Stimulated activated naive CD8-positive, alpha-beta T cell treated with anti-CD3 and anti-CD28 coated beads, Interleukin-15, Interleukin-2, amounts not matched to agents 100 U/mL and 50 U/mL, for 24 hours (primary cell): ENCODE results near the gene MPL.

Source experiments
- ATAC-seq: fragments of 150-1000 bp; cut with Tn5 transposase; one replicate; pipeline ENCODE4 v1.10.0; 2021
- DNase-seq: peaks from one replicate; pipeline ENCODE4 v3.0.0; 2021

Gene MPL

DNA sequence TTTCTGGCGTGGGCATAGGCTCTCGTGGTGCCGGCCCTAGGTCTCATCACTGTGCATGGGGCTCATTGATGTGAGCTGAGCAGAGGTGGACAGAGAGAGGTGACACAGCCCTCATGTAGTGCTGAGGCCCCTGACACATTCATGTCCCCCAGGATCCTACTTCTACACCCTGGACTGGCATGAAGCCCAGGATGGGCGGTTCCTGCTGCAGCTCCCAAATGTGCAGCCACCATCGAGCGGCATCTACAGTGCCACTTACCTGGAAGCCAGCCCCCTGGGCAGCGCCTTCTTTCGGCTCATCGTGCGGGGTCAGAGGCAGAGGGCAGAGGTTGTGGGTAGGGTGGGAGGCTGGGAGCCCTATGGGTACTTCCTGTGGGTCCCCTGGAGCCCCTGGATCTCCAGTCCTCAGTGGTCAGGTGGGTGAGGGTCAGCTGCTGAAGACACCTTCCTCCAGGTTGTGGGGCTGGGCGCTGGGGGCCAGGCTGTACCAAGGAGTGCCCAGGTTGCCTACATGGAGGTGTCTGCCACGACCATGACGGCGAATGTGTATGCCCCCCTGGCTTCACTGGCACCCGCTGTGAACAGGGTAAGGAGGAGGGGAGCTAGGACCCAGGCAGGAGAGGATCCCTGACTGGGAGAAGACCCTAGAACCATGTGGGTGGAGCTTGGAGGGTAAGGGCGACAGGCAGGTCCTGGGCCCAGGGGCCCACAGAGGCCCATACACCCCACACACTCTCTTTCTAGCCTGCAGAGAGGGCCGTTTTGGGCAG lies 30.7 kb upstream of the MPL start:
- no peak for ATAC-seq
- no peak for DNase-seq

DNA sequence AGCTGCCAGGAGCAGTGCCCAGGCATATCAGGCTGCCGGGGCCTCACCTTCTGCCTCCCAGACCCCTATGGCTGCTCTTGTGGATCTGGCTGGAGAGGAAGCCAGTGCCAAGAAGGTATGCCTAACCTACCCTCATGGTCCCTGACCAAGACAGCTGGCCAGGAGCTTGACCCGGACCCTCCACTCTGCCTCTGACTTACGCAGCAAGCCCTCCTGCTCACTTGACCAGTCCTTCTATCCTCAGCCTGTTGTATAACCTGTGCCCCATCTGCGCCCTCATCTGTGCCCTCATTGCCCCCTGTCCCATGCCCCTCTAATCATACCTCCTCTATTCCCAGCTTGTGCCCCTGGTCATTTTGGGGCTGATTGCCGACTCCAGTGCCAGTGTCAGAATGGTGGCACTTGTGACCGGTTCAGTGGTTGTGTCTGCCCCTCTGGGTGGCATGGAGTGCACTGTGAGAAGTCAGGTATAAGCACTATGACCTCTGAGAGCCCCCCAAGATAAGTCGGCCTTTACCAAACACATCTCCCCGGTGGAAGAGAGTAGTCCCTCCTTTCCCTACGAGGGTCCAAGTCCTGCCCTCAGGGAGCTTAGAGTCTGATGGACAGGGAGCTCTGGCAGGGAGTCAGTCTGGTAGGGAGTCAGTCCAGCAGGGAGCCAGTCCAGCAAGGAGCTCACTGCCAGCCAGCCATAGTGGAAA lies 30.0 kb upstream of the MPL start:
- ATAC-seq (no peak), DNase-seq (no peak)

DNA sequence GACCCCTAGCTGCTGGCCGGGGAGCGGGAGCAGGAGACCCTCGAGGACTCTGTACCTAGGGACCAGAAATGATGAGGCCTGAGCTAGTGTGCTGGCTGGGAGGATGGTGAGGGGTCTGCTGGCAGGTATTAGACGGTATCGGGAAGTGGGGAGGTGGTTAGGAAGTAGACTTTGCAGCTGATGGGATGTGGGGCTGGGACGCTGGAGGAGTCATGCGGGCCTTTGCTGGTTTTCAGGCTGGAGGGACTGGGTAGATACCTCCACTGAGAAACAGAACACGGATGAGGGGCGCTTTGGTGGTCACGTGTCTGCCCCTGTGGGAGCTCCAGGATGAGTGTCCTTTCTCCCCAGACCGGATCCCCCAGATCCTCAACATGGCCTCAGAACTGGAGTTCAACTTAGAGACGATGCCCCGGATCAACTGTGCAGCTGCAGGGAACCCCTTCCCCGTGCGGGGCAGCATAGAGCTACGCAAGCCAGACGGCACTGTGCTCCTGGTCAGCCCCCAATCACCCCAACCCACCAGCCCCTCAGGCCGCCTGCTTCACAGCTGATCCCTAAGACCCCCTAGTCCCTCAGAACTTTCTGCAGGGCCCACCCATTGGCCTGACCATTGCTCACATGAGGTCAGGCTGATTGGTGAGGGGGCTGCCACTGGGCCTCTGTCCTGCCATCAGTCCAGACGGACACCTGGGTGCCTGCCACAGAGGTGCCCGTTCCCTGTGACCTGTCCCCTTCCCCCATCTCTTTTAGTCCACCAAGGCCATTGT lies 28.8 kb upstream of the MPL start:
- no peak for DNase-seq
- ATAC-seq, result no peak

DNA sequence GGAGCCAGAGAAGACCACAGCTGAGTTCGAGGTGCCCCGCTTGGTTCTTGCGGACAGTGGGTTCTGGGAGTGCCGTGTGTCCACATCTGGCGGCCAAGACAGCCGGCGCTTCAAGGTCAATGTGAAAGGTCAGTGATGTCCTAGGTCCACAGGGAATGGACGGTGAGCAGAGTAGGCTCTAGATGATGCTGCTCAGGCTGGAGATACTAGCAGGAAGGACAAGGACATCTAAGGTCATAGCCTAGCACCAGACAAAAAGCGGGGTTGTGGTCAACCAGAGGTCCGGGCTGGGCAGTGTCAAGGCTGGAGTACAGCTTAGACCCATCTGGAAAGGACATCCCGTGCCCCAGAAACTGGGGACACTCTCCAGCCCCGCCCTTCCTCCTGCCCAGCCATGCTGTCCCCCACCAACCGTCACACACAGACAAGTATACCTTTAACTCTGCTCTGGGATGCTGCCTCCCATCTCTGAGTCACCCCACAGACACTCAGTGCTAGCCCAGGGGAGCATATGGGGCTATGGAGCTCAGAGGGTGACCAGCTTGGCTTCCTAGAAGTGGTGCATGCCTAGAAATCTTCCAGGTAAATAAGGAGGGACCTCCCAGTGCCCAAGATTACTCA lies 28.1 kb upstream of the MPL start:
- no peak for ATAC-seq
- DNase-seq, result no peak

DNA sequence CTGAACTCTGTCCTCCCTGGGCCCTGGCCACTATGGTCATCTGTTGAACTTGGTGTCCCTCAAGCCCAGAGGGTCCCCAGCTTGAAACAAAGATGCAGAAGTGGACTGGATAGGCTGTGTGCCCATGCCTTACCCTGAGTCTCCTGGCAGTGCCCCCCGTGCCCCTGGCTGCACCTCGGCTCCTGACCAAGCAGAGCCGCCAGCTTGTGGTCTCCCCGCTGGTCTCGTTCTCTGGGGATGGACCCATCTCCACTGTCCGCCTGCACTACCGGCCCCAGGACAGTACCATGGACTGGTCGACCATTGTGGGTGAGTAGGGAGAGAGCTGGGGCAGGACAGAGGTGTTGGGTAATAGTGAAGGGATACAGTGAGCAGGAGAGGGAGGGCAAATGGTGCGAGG lies 26.1 kb upstream of the MPL start:
- DNase-seq (no peak), ATAC-seq (no peak)

DNA sequence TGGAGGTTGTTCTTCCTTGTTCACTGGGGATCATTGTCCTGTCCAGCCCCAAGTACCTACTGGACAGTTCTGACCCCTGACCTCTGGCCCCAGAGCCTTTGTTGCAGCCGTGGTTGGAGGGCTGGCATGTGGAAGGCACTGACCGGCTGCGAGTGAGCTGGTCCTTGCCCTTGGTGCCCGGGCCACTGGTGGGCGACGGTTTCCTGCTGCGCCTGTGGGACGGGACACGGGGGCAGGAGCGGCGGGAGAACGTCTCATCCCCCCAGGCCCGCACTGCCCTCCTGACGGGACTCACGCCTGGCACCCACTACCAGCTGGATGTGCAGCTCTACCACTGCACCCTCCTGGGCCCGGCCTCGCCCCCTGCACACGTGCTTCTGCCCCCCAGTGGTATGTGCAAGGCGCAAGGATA lies 25.4 kb upstream of the MPL start:
- ATAC-seq, result no peak
- no peak for DNase-seq

DNA sequence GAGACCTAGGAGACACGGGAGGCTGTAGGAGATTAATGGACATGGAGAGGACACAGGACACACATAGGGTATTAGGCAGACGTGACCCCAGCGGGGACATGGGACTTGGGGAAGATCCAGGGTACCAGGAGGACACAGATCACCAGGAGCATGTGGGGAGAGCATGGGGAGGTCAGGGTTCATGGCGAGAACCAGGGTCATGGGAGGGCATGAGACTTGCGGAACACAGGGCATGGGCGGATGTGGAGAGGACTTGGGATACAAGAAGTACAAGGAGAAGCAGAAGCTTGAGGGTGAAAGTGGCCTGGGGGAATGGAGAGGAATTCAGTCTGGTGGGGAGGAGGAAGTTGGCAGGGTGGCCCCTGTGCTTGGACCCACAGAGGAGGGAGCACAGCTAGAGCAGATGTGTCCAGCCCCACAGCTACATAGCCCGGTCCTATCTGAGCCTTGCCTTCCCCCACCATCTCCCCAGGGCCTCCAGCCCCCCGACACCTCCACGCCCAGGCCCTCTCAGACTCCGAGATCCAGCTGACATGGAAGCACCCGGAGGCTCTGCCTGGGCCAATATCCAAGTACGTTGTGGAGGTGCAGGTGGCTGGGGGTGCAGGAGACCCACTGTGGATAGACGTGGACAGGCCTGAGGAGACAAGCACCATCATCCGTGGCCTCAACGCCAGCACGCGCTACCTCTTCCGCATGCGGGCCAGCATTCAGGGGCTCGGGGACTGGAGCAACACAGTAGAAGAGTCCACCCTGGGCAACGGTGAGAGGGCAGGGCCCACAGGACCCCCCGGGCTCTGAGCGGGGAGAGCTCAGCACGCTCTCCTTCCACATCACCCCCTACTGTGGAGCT lies 24.7 kb upstream of the MPL start:
- ATAC-seq (no peak), DNase-seq (no peak)

DNA sequence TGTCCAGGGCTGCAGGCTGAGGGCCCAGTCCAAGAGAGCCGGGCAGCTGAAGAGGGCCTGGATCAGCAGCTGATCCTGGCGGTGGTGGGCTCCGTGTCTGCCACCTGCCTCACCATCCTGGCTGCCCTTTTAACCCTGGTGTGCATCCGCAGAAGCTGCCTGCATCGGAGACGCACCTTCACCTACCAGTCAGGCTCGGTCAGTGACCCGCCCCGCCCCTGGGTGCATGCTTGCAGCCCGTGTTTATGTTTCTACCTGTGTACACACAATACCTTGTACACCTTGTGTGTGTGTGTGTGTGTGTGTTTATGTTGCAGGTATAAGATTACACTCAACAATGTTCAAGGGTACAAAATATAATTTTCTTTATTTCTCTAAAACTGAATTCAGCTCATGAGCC lies 23.8 kb upstream of the MPL start:
- ATAC-seq, result no peak
- DNase-seq, result no peak

DNA sequence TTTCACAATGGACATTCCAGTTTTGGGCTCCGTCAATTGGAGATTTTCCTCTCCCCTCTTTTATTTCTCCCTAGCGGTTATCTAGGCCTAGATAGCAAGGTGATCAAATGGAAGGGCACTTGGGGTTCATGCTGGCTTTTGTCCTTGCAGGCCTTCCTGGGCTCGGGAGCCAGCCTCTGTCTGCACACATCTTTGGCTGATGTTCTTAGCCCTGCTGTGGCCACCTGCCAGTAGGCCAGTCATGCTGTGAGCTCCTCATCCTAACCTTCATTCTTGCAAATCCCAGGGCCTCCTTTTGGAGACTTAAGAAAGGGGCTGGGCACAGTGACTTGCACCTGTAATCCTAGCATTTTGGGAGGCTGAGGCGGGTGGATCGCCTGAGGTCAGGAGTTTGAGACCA lies 23.4 kb upstream of the MPL start:
- no peak for ATAC-seq
- DNase-seq, result no peak

DNA sequence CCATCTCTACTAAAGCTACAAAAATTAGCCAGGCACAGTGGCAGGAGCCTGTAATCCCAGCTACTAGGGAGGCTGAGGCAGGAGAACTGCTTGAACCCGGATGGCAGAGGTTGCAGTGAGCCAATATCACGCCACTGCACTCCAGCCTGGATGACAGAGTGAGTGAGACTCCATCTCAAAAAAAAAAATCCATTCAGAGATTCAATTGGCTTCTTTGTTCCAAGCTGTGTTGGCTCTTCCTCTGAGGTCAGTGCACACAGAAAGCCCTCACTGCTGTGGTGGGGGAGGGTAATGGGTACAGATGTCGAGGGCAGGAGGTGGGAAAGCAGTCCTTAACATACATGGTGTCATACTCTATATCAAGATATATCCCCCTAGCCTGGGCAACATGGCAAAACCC lies 22.1 kb upstream of the MPL start:
- ATAC-seq (no peak), DNase-seq (no peak)

DNA sequence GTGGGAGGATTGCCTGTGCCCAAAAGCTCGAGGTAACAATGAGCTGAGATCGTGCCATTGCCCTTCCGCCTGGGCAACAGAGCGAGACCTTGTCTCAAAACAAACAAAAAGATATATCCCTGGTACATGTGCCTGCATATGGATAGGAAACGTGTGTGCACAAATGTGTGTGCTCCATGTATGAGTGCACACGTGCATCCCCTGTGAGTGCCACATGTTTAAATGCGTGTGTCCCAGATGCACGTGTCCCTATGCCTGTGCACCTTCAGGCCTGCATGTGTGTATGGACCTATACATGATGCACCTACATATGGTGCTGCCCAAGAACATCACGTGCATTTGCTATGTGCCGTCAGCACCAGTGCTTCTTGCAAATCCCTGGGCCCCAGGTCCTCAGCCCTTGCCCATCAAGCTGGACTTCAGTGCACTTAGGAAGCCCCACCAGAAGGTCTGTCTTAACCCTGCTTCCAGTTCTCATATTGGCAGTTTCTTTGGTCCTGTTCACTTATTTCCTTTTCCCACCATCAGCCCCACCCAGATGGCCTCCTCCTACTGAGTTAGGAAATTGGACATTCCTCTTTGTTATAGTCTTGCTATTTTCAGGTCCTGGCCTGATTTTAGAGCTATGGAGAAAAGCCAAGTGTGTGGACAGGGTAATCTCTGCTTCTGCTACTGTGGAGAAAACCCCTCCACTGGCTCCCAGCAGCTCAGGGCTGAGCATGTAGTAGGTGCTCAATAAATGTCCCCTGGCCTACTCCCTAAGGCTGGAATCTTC lies 21.5 kb upstream of the MPL start:
- ATAC-seq, result no peak
- no peak for DNase-seq

DNA sequence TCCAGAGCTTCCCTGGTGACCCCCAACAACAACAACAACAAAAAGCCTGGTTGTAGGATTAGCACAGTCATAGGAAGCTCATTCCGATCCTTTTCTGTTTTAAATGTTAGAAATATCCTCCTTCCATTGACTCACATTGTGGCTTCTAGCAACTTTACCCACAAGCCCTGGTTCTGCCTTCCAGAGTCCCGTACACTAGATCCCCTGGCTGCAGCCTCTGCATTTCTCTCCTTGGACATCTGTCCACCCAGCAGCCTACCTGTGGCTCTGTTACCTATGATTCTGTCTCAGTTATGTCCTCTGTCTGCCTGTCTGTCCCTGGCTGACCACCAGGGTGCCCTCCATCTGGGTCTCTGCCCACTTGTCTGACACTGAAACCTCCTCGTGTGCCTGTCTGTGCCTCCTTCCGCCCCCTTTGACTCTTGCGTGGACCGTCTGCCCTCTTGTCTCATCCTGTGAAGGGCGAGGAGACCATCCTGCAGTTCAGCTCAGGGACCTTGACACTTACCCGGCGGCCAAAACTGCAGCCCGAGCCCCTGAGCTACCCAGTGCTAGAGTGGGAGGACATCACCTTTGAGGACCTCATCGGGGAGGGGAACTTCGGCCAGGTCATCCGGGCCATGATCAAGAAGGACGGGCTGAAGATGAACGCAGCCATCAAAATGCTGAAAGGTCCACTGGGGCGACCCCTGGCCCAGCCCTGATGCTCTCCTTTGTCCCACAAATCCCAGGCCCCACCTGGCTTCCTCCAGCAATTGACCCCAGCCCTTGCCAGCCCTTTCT lies 20.7 kb upstream of the MPL start:
- ATAC-seq, result no peak
- DNase-seq, result no peak

DNA sequence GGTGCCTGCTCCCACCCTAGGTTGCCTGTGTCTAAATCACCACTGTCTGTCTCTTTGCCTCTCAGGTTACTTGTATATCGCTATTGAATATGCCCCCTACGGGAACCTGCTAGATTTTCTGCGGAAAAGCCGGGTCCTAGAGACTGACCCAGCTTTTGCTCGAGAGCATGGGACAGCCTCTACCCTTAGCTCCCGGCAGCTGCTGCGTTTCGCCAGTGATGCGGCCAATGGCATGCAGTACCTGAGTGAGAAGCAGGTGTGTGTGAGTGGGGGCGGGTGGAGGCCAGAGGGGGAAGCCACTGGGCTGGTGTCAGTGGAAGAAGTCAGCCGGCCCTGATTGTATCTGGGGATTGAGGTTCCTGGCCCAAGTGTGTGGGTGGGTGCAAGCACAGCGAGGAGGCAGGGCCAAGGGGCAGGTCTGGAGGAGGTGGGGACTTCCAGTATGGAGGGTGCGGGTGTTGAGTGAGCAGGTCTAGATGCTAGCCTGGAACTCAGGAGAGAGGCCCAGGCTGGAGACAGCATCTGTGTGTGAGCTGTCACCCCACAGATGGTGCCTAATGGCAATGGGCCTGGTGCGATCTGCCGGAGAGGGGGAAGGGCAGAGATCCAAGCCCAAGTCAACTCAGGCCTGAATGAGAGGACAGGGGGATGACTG lies 19.7 kb upstream of the MPL start:
- DNase-seq, result no peak
- ATAC-seq, result peak; percentile 37

DNA sequence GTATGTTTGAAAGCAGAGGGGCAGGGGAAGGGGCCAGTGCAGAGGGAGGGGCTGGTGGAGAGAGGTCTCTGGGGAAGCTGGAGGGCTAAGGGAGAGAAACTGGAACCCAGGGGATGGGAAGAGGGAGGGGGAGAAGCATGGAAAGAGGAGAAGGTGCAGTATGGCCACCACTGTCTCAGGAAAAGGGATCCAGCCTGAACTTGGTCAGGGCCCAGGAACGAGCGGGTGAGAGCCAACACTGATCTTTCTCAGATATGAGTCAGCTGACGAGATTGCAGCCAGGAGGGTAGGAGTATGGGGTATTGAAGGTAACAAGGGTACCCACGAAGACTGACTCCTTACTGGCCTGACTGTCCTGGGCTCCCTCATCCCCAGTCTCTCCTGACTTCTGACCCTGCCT lies 18.8 kb upstream of the MPL start:
- ATAC-seq (no peak), DNase-seq (no peak)

DNA sequence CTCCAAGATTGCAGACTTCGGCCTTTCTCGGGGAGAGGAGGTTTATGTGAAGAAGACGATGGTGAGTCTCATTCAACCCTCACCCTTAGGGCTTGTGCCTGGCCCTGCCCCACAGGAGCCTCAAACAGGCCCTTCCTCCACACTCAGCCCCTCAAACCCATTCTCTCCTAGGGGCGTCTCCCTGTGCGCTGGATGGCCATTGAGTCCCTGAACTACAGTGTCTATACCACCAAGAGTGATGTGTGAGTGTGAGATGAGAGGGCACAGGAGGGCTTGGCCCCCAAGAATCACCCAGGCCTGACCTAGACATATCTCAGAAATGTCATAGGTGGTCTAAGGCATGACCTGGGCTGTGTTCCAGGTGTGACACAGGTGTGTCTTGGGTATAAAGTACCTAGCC lies 18.3 kb upstream of the MPL start:
- DNase-seq, result no peak
- no peak for ATAC-seq

DNA sequence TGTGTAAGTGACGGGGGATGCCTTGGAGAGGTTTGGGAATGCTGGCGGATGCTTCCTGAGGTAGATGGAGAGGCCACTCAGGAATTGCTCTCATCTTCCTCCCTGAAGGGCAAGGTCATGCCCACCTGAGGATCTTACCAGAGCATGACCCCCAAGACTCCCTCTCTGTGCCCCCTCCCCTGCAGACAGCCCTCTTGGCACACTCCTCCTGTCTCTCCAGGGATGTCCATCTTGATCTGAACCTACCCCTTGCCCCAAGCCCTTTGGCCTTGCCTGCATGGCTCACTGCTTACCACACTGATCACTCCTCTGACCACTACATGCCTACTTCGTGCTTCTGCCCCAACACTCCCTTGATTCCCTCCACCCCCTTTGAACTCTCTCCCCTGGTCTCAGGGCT lies 17.9 kb upstream of the MPL start:
- ATAC-seq (no peak), DNase-seq (no peak)

DNA sequence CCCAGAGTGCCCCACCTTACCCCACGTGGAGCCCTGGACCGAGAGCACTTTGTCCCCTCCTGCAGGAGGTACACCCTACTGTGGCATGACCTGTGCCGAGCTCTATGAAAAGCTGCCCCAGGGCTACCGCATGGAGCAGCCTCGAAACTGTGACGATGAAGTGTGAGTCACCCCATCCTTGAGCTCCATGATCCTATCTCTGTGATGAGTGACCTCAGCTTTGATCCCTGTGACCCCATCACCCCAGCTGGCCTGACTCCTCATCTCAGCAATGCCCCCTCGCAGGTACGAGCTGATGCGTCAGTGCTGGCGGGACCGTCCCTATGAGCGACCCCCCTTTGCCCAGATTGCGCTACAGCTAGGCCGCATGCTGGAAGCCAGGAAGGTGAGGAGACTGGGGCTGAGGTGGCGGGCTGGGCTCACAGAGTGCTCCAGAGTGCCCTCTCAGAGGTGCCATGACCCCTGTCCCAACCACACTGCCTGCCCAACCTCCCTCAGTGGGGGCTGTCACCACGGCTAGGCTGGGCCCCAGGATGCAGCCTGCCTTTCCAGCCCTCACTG lies 16.2 kb upstream of the MPL start:
- ATAC-seq (no peak), DNase-seq (no peak)

DNA sequence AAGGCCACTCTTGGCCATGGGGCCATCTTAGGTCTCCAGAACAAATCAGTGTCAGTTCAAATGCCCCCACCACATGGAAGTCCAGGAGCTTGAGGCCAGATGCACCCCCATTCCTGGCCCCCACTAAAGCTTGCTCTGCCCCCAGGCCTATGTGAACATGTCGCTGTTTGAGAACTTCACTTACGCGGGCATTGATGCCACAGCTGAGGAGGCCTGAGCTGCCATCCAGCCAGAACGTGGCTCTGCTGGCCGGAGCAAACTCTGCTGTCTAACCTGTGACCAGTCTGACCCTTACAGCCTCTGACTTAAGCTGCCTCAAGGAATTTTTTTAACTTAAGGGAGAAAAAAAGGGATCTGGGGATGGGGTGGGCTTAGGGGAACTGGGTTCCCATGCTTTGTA lies 15.1 kb upstream of the MPL start:
- ATAC-seq, result no peak
- no peak for DNase-seq

DNA sequence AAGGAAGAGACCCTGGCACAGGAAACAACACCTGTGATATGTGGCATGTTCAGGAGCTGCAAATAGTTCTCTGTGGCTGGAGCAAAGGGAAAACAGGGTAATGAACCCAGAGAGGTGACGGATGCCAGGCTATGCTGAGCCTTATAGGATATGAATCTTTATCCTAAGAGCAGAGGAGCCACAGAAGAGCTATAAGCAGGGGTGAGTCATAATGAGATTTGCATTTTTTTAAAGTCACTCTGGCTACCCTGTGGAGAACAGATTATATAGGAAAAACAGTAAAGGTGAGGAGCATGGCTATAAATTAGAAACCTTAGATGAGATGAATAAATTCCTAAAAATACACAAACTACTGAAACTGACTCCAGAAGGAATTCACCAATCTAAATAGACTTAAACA lies 12.8 kb upstream of the MPL start:
- DNase-seq (no peak), ATAC-seq (no peak)

DNA sequence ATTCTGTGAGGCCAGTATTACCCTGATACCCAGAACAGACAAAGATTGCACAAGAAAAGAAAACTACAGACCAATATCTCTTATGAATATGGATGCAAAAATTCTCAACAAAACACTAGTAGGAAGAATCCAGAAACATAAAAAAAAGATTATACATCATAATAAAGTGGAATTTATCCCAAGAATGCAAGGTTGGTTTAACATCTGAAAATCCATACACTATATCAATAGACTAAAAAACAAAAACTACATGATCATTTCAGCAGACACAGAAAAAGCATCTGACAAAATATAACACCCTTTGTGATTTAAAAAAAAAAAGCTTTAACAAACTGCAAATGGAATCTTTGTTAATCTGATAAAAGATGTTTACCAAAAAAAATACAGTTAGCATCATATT lies 12.2 kb upstream of the MPL start:
- DNase-seq (no peak), ATAC-seq (no peak)
